GM18951 (cell line): ENCODE results near the gene LDHAL6B.

Experiments
- POLR2A ChIP-seq: IDR thresholded peaks from 4 replicates; pipeline ENCODE4 v1.6.1; 2011; ENCODE audit warnings: mild to moderate bottlenecking; ENCODE audit not compliant: insufficient read length, insufficient read depth; ENCODE audit errors: extremely low read depth
- in situ Hi-C: fragments of 300-500 bp; cut with MboI; formaldehyde crosslinking; loops from one replicate; pipeline ENCODE4 v1.12.0; 2022; ENCODE audit warnings: low sequenced_read_pairs, mixed read lengths, inconsistent platforms; ENCODE audit not compliant: unreplicated experiment

LDHAL6B gene

GRCh38 chr15:59255680-59256336, 49.2 kb downstream of the LDHAL6B start:
- in situ Hi-C loops: no loop called here
- TF ChIP-seq POLR2A: no peak

- TF ChIP-seq POLR2A: no peak
- in situ Hi-C loops: no loop called here
Measured at GRCh38 chr15:59256482-59256881, 49.8 kb downstream of the LDHAL6B start.

GRCh38 chr15:59257140-59257539, 50.5 kb downstream of the LDHAL6B start:
- TF ChIP-seq POLR2A: no peak
- in situ Hi-C loops: no loop called here
